ENCODE measurements around the gene CCDC102B. TPM values are rescaled to one million over a fixed set of nuclear protein-coding genes. Genes with fewer than 3 reads are reported as not detected.

Gene CCDC102B
- total and polyA plus RNA-seq, 2 donors (not counting 1 experiment from before 2014, with no cell fraction given), result 3.9 to 4.0 TPM

DNA sequence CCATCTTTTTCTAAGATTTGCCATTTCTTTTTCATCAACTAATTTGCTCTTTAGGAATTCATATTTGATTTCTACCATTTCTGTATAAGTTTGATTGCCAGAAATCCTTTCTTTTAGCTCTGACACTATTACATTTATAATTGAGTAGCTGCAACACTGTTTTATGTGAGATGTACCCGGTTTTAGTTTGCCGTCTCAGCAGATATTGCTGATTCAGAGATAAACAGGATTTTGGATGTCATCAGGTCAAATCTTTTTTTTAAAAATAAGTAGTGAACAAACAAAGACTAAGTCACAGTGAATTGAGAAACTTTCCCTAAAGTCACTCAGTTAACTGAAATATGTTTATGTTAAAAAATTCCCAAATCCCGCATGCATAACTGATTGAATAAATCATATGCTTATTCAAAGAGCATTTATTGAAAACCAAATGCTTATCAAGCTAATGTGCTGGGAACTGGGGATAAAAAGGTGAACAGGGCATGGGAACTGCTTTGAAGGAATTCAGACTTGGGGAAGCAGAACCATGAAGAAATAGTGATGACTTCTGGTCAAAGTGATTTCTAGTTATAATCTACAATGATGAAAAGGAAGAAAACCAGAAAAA, 19.5 kb upstream of the CCDC102B start:
- Histone ChIP-seq H3K9me3 (ENCODE audit: control extremely low read depth in 1 of 3, control insufficient read depth in 2 of 3, insufficient read depth in 1 of 3, low read length in 2 of 3) (no peaks in the 10 kb centered on the region), H3K4me3 (ENCODE audit: control extremely low read depth in 1 of 5, extremely low read depth in 1 of 5, insufficient read depth in 1 of 5, low read depth in 2 of 5, low read length in 4 of 5) (no peak overlapping the region), H2AFZ (ENCODE audit: insufficient read depth, low read depth, low read length, poor library complexity, severe bottlenecking) (no peak overlapping the region), H3K36me3 (replicated peaks in 1 of 2; ENCODE audit: control extremely low read depth in 1 of 2, control insufficient read depth in 1 of 2, extremely low read depth in 1 of 2, insufficient read depth in 2 of 2, low read length in 1 of 2) (no peaks in the 10 kb centered on the region), H3K9ac (ENCODE audit: low read length) (no peak overlapping the region), H3K27ac (ENCODE audit: low read length in 2 of 2) (no peak overlapping the region), H3K4me2 (replicated peaks; ENCODE audit: low read depth, low read length, poor library complexity, severe bottlenecking) (no peak overlapping the region), H3K79me2 (ENCODE audit: control insufficient read depth, insufficient read depth, low read length) (no peaks in the 10 kb centered on the region), H3K4me1 (ENCODE audit: control insufficient read depth in 2 of 2, insufficient read depth in 2 of 2, low read length in 2 of 2) (no peaks in the 10 kb centered on the region), H4K20me1 (ENCODE audit: control insufficient read depth, insufficient read depth, low read length, poor library complexity, severe bottlenecking) (no peaks in the 10 kb centered on the region), H3K27me3 (replicated peaks in 1 of 4; ENCODE audit: control extremely low read depth in 1 of 4, control insufficient read depth in 3 of 4, insufficient read depth in 4 of 4, low read length in 3 of 4) (no peaks in the 10 kb centered on the region)
- Mint-ChIP-seq H3K4me1 (no peaks in the 10 kb centered on the region), H3K4me3 (no peak overlapping the region), H3K9me3 (ENCODE audit: insufficient read depth) (no peaks in the 10 kb centered on the region), H3K27me3 (no peaks in the 10 kb centered on the region), H3K27ac (no peak overlapping the region)
- ATAC-seq (ENCODE audit: low read depth) (no peak), DNase-seq (no peak)
- TF ChIP-seq EZH2 (IDR thresholded peaks at IDR 0.05; ENCODE audit: borderline replicate concordance, insufficient read depth, low read depth, low read length, poor library complexity, severe bottlenecking), result no peak
- no peak for TF ChIP-seq CTCF (IDR thresholded peaks at IDR 0.05)
- intact Hi-C loops (cut with micrococcal nuclease), result no loop called here
- CTCF ChIA-PET, result no interaction called here
- POLR2A ChIA-PET, result no interaction called here
- no CpG with 5 or more reads among the region's 3 CpGs for WGBS (ENCODE audit: insufficient coverage)

- DNase-seq, result no peak
- TF ChIP-seq EZH2 (IDR thresholded peaks at IDR 0.05; ENCODE audit: borderline replicate concordance, insufficient read depth, low read depth, low read length, poor library complexity, severe bottlenecking), result no peak
- no peak for TF ChIP-seq CTCF (IDR thresholded peaks at IDR 0.05)
- no peaks in the 10 kb centered on the region for H3K4me1 ChIP-seq (ENCODE audit: control insufficient read depth in 2 of 2, insufficient read depth in 2 of 2, low read length in 2 of 2)
- H3K79me2 ChIP-seq (ENCODE audit: control insufficient read depth, insufficient read depth, low read length), result no peaks in the 10 kb centered on the region
- Mint-ChIP-seq H3K27me3 (no peaks in the 10 kb centered on the region), H3K9me3 (ENCODE audit: insufficient read depth) (no peaks in the 10 kb centered on the region), H3K4me1 (no peaks in the 10 kb centered on the region), H3K27ac (no peak overlapping the region), H3K4me3 (no peak overlapping the region)
- no peaks in the 10 kb centered on the region for H3K36me3 ChIP-seq (replicated peaks in 1 of 2; ENCODE audit: control extremely low read depth in 1 of 2, control insufficient read depth in 1 of 2, extremely low read depth in 1 of 2, insufficient read depth in 2 of 2, low read length in 1 of 2)
- H2AFZ ChIP-seq (ENCODE audit: insufficient read depth, low read depth, low read length, poor library complexity, severe bottlenecking), result no peak overlapping the region
- ChIA-PET POLR2A (no interaction called here), CTCF (no interaction called here)
- no CpG with 5 or more reads among the region's 3 CpGs for WGBS (ENCODE audit: insufficient coverage)
- H3K27me3 ChIP-seq (replicated peaks in 1 of 4; ENCODE audit: control extremely low read depth in 1 of 4, control insufficient read depth in 3 of 4, insufficient read depth in 4 of 4, low read length in 3 of 4), result no peaks in the 10 kb centered on the region
- ATAC-seq (ENCODE audit: low read depth), result no peak
- H4K20me1 ChIP-seq (ENCODE audit: control insufficient read depth, insufficient read depth, low read length, poor library complexity, severe bottlenecking), result no peaks in the 10 kb centered on the region
- no peak overlapping the region for H3K4me2 ChIP-seq (replicated peaks; ENCODE audit: low read depth, low read length, poor library complexity, severe bottlenecking)
- H3K9me3 ChIP-seq (ENCODE audit: control extremely low read depth in 1 of 3, control insufficient read depth in 2 of 3, insufficient read depth in 1 of 3, low read length in 2 of 3), result no peaks in the 10 kb centered on the region
- intact Hi-C loops (cut with micrococcal nuclease), result no loop called here
- no peak overlapping the region for H3K9ac ChIP-seq (ENCODE audit: low read length)
- H3K4me3 ChIP-seq (ENCODE audit: control extremely low read depth in 1 of 5, extremely low read depth in 1 of 5, insufficient read depth in 1 of 5, low read depth in 2 of 5, low read length in 4 of 5), result no peak overlapping the region
- no peak overlapping the region for H3K27ac ChIP-seq (ENCODE audit: low read length in 2 of 2)
Measured at GRCh38 chr18:68779169-68779568, 18.7 kb upstream of the CCDC102B start.
